Measurements from ENCODE around the gene NOL3.

GRCh38 chr16:67201411-67202345 is 31.3 kb downstream of the NOL3 start:
- no peak for TF ChIP-seq POLR2A (IDR thresholded peaks at IDR 0.05)
- no peak for TF ChIP-seq CTCF (IDR thresholded peaks at IDR 0.05 in 4 of 5, conservative IDR thresholded peaks at IDR 0.05 in 1 of 5)
